ENCODE results near the gene PKIB. TPM values are rescaled to one million over a fixed set of nuclear protein-coding genes. Genes with fewer than 3 reads are reported as not detected.

PKIB gene
- total RNA-seq, 1 experiment from 2014 or later: 28.0 TPM

DNA sequence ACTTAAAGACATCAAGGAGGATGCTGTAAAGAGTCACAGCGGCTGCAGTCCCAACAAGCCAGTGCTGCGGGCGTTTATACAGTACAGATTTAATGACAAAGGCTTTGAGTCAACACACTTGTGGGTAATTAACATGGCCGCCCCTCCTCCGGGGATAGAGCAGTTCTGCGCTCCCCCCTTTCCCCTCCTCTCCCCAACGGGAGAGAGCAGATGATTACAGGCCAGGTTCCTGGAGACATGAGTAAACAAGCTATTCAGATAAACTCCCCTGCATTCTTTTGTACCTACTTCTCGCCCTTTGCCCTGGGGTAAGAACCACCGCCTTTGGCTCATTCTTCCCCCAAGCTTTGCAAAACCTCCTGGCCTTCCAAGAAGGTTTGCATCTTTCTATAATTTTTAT is 145.7 kb downstream of the PKIB start:
- DNase-seq (no peak), ATAC-seq (no peak)
- H3F3A ChIP-seq (ENCODE audit: low read length, unreplicated experiment): no peaks in the 10 kb centered on the region
- no peaks in the 10 kb centered on the region for H3K4me1 ChIP-seq (ENCODE audit: insufficient read depth, low read length)
- no TSS peak for BruUV-seq (replicated peaks)
- CTCF ChIA-PET: no interaction called here
- H3K4me3 ChIP-seq (ENCODE audit: low read length): no peak overlapping the region
- H3K4me2 ChIP-seq (ENCODE audit: low read length): no peak overlapping the region
- no peaks in the 10 kb centered on the region for H4K20me1 ChIP-seq (ENCODE audit: low read length)
- intact Hi-C loops (cut with micrococcal nuclease): no loop called here
- TF ChIP-seq EZH2 (IDR thresholded peaks at IDR 0.05; ENCODE audit: low read length, unreplicated experiment): no peak
- no peaks in the 10 kb centered on the region for H3K36me3 ChIP-seq (ENCODE audit: low read depth, low read length)
- no peak overlapping the region for H3K9ac ChIP-seq (ENCODE audit: low read length)
- H3K9me3 ChIP-seq (ENCODE audit: low read length): no peaks in the 10 kb centered on the region
- no peak overlapping the region for H2AFZ ChIP-seq (ENCODE audit: low read length)
- H3K9me2 ChIP-seq (replicated peaks; ENCODE audit: low read length): no peaks in the 10 kb centered on the region
- H3K79me2 ChIP-seq (ENCODE audit: low read length): no peaks in the 10 kb centered on the region
- no peaks in the 10 kb centered on the region for H3K27me3 ChIP-seq (ENCODE audit: low read length)
- no peak overlapping the region for H3K27ac ChIP-seq (ENCODE audit: low read length)
- POLR2A ChIA-PET (ENCODE audit: unreplicated experiment): no interaction called here

DNA sequence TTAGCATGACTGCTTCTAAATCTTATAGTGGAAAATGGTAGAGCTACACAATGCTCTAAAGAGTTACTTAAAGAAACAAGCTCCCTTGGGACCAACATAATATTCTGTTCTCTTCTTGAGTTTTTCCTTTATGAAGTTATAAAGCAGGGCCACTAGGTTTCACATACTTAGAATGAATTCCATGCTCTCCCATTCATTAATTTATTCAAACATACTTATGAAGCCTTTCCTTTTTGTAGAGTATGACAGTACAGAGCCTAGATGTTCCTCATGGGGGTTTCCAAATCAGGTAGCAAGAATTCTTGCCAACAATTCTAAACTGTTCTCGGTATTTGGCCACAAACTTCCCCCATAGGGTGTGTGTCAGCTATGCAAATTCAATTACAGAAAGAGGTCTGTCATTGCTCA is 148.7 kb downstream of the PKIB start:
- no peak overlapping the region for H3K9ac ChIP-seq (ENCODE audit: low read length)
- no peak overlapping the region for H3K27ac ChIP-seq (ENCODE audit: low read length)
- no peaks in the 10 kb centered on the region for H4K20me1 ChIP-seq (ENCODE audit: low read length)
- H3K9me3 ChIP-seq (ENCODE audit: low read length): no peaks in the 10 kb centered on the region
- no TSS peak for BruUV-seq (replicated peaks)
- no peak overlapping the region for H2AFZ ChIP-seq (ENCODE audit: low read length)
- no peak for DNase-seq
- TF ChIP-seq, protein P1, sequence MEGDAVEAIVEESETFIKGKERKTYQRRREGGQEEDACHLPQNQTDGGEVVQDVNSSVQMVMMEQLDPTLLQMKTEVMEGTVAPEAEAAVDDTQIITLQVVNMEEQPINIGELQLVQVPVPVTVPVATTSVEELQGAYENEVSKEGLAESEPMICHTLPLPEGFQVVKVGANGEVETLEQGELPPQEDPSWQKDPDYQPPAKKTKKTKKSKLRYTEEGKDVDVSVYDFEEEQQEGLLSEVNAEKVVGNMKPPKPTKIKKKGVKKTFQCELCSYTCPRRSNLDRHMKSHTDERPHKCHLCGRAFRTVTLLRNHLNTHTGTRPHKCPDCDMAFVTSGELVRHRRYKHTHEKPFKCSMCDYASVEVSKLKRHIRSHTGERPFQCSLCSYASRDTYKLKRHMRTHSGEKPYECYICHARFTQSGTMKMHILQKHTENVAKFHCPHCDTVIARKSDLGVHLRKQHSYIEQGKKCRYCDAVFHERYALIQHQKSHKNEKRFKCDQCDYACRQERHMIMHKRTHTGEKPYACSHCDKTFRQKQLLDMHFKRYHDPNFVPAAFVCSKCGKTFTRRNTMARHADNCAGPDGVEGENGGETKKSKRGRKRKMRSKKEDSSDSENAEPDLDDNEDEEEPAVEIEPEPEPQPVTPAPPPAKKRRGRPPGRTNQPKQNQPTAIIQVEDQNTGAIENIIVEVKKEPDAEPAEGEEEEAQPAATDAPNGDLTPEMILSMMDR (conservative IDR thresholded peaks at IDR 0.05; ENCODE audit: low read depth, low read length): no peak
- no peak for TF ChIP-seq EZH2 (IDR thresholded peaks at IDR 0.05; ENCODE audit: low read length, unreplicated experiment)
- no peak for TF ChIP-seq EZH2phosphoT487 (IDR thresholded peaks at IDR 0.05; ENCODE audit: borderline replicate concordance, low read length)
- H3K27me3 ChIP-seq (ENCODE audit: low read length): no peaks in the 10 kb centered on the region
- no peaks in the 10 kb centered on the region for H3F3A ChIP-seq (ENCODE audit: low read length, unreplicated experiment)
- intact Hi-C loops (cut with micrococcal nuclease): no loop called here
- no peak overlapping the region for H3K4me3 ChIP-seq (ENCODE audit: low read length)
- ChIA-PET POLR2A (ENCODE audit: unreplicated experiment) (no interaction called here), CTCF (no interaction called here)
- no peak overlapping the region for H3K4me2 ChIP-seq (ENCODE audit: low read length)
- ATAC-seq: no peak
- H3K79me2 ChIP-seq (ENCODE audit: low read length): no peaks in the 10 kb centered on the region
- no peaks in the 10 kb centered on the region for H3K4me1 ChIP-seq (ENCODE audit: insufficient read depth, low read length)
- no peaks in the 10 kb centered on the region for H3K36me3 ChIP-seq (ENCODE audit: low read depth, low read length)
- H3K9me2 ChIP-seq (replicated peaks; ENCODE audit: low read length): no peaks in the 10 kb centered on the region

GRCh38 chr6:122760330-122760729 is 150.1 kb downstream of the PKIB start:
- Histone ChIP-seq H3K79me2 (ENCODE audit: low read length) (no peaks in the 10 kb centered on the region), H3K27me3 (ENCODE audit: low read length) (no peaks in the 10 kb centered on the region), H3K9me2 (replicated peaks; ENCODE audit: low read length) (no peaks in the 10 kb centered on the region), H3K9me3 (ENCODE audit: low read length) (no peaks in the 10 kb centered on the region), H3K36me3 (ENCODE audit: low read depth, low read length) (no peaks in the 10 kb centered on the region), H4K20me1 (ENCODE audit: low read length) (no peaks in the 10 kb centered on the region), H3K4me1 (ENCODE audit: insufficient read depth, low read length) (no peaks in the 10 kb centered on the region), H3K27ac (ENCODE audit: low read length) (no peak overlapping the region), H3K9ac (ENCODE audit: low read length) (no peak overlapping the region), H3K4me3 (ENCODE audit: low read length) (no peak overlapping the region), H3F3A (ENCODE audit: low read length, unreplicated experiment) (no peaks in the 10 kb centered on the region), H2AFZ (ENCODE audit: low read length) (no peak overlapping the region), H3K4me2 (ENCODE audit: low read length) (no peak overlapping the region)
- CTCF ChIA-PET: no interaction called here
- POLR2A ChIA-PET (ENCODE audit: unreplicated experiment): no interaction called here
- intact Hi-C loops (cut with micrococcal nuclease): no loop called here
- no peak for TF ChIP-seq EZH2 (IDR thresholded peaks at IDR 0.05; ENCODE audit: low read length, unreplicated experiment)
- TF ChIP-seq, protein P1 (conservative IDR thresholded peaks at IDR 0.05; ENCODE audit: low read depth, low read length): no peak
- TF ChIP-seq EZH2phosphoT487 (IDR thresholded peaks at IDR 0.05; ENCODE audit: borderline replicate concordance, low read length): no peak
- no TSS peak for BruUV-seq (replicated peaks)
- DNase-seq (no peak), ATAC-seq (no peak)
